ENCODE results near the gene MAN1C1.

Gene MAN1C1

DNA sequence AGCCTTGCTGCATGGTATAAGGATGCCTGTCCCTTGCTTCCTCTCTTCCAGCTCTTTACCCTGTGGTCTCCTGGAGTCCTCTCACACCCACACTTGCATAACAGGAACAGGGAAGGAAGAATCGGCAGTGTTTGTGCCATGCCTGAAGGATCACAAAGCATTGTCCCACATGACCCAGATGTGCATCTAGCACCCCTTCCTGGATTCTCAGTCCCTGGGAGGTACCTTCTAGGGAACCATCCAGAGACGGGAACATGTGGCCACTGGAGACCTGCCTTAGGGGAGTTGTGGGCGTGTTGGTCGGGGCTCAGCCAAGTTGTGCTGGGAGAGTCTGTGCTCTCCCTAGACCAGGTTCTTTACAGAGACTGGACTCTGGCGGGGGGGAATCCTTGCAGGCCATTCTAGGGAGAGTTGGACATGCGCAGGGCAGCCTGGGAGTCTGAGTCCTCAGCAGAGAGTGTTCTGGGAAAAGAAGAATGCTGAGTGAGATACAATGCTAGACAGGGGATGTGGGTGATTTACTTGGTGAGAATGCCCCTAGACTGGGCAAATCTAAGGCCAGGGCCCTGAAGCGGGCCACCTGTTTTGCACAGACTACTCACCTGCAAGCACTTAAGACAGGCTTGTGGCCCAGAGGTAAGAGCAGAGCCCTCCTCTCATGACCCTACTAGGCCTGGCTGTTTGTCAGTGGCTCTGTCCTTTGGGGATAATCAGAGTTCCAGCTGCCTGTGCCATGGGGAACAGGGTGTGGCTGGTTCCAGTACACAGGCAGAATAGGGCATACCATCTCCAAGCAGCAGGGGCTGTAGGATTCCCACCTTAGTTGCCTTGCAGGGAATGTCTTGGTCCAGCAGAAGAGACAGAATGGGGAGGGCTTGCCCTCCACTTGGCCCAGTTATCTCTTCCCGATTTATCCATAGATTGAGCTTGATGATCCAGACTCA is 89.8 kb downstream of the MAN1C1 start:
- in situ Hi-C loops (cut with HindIII; ENCODE audit: low sequenced_read_pairs), result no loop called here

DNA sequence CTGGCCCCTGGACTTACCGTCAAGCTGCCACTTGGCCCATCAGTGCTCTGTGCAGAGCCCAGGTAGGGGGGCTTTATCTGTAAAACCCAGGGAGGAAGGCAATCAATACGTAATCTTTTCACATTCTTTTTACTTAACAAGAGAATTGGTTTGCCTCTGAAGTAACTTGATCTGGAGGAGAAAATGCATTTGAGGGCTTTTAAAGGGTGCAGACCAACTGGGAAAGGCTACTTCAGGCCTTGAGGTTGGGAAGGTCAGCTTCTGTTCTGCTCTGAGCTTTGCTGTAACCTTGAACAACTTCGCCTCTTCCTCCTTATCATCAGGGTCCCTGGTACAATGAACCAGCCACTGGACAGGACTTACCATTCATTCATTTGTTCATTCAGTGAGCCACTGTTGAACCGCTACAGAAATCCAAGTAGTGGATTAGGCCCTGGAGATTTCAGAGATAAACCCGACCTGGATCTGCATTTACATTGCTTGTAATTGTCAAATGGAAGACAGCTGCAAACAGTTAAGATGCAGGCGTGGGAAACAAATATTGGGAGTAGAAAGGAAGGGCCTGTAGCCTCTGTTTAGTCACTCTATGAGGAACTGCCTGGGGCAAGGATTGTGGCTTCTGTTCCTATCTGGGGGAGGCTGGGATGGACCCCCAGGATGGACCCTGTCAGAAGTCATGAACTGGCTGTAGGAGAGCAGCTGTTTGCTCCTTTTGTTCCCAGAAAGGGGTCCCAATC is 90.9 kb downstream of the MAN1C1 start:
- in situ Hi-C loops (cut with HindIII; ENCODE audit: low sequenced_read_pairs), result no loop called here

GRCh38 chr1:25710583-25711347 is 94.2 kb downstream of the MAN1C1 start:
- in situ Hi-C loops (cut with HindIII; ENCODE audit: low sequenced_read_pairs), result no loop called here

GRCh38 chr1:25711555-25712298 is 95.1 kb downstream of the MAN1C1 start:
- in situ Hi-C loops (cut with HindIII; ENCODE audit: low sequenced_read_pairs), result no loop called here

DNA sequence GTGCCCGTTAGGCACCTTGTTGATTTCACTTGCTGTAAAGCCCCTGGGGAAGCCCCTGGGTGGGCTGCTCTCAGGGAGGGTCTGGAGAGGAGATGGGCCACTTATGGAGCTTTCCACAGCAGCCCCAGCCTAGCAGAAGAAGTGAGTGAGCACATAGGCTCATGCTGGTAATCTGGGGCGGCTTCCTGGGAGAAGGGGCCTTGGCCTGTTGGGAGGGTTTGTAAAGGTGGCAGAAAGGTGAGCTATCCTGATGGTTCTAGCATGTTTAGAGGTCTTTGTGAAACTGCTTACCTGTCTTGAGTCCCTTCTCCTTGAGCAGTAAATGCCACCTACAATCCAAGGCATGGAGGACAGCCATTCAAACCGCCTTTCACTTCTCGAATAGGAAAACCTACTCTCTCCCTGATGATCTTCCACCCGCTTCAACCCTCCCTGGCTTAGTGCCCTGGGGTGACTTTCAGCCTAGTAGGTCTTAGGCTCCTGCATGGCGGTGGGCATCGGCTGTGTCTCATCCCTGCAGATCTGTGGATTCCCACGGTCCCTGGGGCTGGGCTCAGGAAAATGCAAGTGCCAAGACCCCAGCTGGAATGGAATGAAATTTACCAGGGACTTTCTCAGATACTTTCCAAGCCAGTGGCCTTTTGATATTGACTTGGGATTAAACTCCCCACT is 95.8 kb downstream of the MAN1C1 start:
- in situ Hi-C loops (cut with HindIII; ENCODE audit: low sequenced_read_pairs), result no loop called here

GRCh38 chr1:25713961-25714360 is 97.4 kb downstream of the MAN1C1 start:
- in situ Hi-C loops (cut with HindIII; ENCODE audit: low sequenced_read_pairs), result no loop called here

GRCh38 chr1:25714372-25714931 is 97.9 kb downstream of the MAN1C1 start:
- in situ Hi-C loops (cut with HindIII; ENCODE audit: low sequenced_read_pairs), result no loop called here

DNA sequence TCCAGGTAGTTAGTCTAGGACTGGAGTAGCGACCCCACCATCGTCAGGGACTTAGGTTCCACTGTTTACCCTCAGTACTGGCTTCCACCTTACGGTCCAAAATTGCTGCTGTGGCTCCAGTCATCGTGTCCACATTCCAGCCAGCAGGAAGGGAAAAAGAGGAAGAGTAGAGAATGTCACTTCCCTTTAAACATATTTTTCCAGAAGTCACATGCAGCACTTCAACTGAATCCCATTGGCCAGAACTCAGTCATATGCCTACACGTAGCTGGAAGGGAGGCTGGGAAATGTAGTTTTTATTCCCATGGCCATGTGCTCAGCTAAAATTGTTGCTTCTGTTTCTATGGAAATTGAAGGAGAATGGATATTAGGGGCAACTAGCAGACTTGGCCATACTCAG is 99.3 kb downstream of the MAN1C1 start:
- in situ Hi-C loops (cut with HindIII; ENCODE audit: low sequenced_read_pairs), result no loop called here

DNA sequence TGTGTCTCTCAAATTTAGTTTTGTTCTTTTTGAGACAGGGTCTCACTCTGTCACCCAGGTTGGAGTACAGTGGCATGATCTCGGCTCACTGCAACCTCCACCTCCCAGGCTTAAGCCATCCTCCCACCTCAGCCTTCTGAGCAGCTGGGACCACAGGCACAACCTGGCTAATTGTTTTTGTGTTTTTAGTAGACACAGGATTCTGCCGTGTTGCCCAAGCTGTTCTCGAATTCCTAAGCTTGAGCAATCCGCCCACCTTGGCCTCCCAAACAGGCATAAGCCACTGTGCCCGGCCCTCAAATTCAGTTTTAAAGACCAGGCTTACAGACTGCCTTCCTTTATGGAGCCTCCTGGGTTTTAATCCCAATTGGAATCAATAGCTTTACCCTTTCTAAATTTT is 99.7 kb downstream of the MAN1C1 start:
- in situ Hi-C loops (cut with HindIII; ENCODE audit: low sequenced_read_pairs), result no loop called here

- in situ Hi-C loops (cut with HindIII; ENCODE audit: low sequenced_read_pairs), result no loop called here
These were observed 102.1 kb downstream of the MAN1C1 start for GRCh38 chr1:25718732-25719131.

- in situ Hi-C loops (cut with HindIII; ENCODE audit: low sequenced_read_pairs), result no loop called here
These were observed 104.0 kb downstream of the MAN1C1 start for GRCh38 chr1:25720624-25721023.

DNA sequence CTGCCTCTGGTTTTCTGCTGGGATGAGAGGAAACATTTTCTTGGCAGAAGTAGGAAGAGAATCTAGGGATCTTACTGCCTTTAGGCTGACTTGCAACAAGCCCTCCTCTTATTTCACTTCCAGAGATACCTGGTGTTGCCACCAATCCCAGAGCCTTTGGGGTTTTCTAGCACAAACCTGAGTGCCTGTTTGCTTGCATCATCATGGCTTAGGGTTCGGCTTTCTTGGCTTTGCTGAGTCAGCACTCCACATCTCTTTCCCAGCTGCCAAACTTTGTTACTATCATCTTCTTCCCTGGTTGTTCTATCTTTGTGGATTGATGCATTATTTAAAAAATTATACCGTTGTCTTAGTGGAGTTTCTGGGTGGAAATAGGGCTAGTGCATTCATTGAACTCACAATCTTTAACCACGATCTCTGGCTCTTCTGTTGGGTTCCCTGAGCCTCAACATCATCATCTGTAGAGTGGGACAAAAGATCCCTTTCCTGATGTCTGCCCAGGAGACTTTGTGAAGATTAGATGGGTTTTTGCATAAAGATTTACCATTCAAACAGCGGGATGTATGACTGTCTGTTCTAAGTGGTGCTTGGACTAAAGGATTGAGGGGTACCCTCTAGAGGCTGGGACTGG is 106.8 kb downstream of the MAN1C1 start:
- in situ Hi-C loops (cut with HindIII; ENCODE audit: low sequenced_read_pairs), result no loop called here

- in situ Hi-C loops (cut with HindIII; ENCODE audit: low sequenced_read_pairs), result no loop called here
These were observed 107.6 kb downstream of the MAN1C1 start for GRCh38 chr1:25724201-25724600.

DNA sequence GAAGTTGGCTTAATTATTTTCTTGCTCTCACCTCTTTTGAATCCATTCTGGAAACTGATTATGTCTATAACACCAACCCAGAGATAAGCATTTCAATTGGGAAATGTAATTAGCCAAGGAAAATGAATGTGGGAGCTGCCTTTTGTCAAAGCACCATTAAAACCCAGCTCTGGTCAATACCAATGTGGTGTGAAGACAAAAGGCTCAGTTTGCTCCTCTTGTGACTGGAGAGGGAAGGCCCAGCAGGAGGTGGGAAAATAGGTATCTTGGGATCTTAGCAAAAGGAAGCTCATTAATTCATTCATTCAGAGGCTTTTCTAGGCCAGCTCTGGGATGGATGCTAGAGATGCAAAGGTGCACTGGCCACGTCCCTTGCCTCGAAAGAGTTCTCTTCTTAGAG is 108.4 kb downstream of the MAN1C1 start:
- in situ Hi-C loops (cut with HindIII; ENCODE audit: low sequenced_read_pairs), result no loop called here

DNA sequence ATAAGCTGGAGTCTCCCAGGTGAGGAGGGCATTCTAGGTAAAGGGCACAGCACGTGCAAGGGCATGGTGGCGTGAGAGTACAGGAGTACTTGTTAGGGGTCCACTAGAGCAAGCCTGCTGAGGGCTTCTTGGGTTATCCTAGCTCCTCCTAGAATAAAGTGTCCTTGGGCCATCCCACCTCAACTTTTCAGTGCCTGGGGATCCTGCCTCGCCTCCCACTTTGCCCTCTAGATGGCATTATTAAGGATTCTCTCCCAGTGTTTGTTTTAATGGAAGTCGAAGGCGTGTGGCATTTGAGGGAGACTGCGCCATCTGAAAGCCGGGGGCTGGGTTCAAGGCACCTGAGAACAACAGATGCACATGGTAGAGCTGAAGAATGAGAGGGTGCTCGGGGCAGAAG is 108.9 kb downstream of the MAN1C1 start:
- in situ Hi-C loops (cut with HindIII; ENCODE audit: low sequenced_read_pairs), result no loop called here

DNA sequence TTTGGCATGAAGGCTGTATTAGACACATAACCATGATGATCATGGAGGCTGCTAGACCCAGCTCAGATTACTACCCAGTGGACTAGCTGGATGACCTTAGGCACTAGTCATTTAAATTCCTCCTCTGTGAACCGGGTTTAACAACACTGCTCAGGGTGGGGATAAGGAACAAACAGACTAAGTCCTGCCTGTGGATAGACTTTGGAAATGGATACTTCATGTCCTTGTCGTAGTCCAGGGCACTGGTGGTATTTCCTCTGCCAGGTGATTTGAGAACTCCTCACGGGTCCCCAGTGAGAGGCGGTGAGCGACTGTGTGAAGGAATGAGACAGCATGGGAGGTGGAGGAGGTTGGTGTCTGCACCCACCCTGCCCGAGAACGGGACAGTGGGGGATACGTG is 110.5 kb downstream of the MAN1C1 start:
- in situ Hi-C loops (cut with HindIII; ENCODE audit: low sequenced_read_pairs), result no loop called here

DNA sequence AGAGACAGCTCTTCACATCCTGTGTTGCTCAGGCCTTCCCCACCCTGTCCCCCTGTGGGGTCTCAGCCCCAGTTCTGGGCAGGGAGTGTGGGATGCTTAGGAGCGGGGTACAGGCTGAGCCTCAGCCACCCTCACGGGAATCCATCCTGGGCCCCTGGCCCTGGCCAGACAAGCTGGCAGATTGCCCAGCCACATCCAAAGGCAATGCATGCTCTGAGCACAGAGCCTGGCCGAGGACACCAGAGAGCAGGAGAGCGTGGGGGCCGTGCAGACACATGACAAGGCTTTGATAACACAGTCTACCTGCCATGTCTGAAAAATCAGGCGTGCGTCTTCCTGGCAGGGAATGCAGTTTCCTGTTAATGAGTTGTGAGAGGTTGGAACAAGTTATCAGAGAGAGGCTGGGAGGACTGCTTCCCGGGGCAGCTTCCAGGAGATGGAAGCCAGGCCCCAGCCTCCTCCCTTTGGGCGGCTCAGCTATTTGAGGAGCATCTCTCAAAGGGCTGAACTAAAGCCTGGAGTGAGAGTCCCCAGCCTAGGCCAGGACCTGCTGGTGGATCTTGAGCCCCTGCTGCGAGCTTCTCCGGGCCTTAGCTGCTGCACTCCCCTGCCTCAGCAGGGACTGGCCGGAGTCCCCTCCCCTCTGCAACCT is 111.2 kb downstream of the MAN1C1 start:
- in situ Hi-C loops (cut with HindIII; ENCODE audit: low sequenced_read_pairs), result no loop called here

GRCh38 chr1:25728301-25728935 is 111.8 kb downstream of the MAN1C1 start:
- in situ Hi-C loops (cut with HindIII; ENCODE audit: low sequenced_read_pairs), result no loop called here

Measured in endothelial cell of hepatic sinusoid (primary cell).